Dedifferentiated amniotic fluid mesenchymal stem cell (primary cell): ENCODE results near the gene RIMS3.
"Not testable (repeated sequence)": the region's sequence is repeated elsewhere in the genome, so short reads cannot be mapped to it uniquely, and the experiment has no call there.

ENCODE experiments used
- DNase-seq: peaks from one replicate; pipeline ENCODE4 v3.0.0-alpha.2; 2016; ENCODE audit errors: extremely low spot score

The RIMS3 gene

GRCh38 chr1:40630488-40631223, 34.8 kb downstream of the RIMS3 start:
- DNase-seq: no peak

GRCh38 chr1:40629546-40629945, 35.9 kb downstream of the RIMS3 start:
- not testable (repeated sequence) for DNase-seq

- no peak for DNase-seq
These were observed 36.6 kb downstream of the RIMS3 start for GRCh38 chr1:40628903-40629292.

- no peak for DNase-seq
These were observed 37.2 kb downstream of the RIMS3 start for GRCh38 chr1:40627987-40628902.

GRCh38 chr1:40626383-40626770, 39.1 kb downstream of the RIMS3 start:
- no peak for DNase-seq

GRCh38 chr1:40625476-40626382, 39.8 kb downstream of the RIMS3 start:
- no peak for DNase-seq

- DNase-seq: no peak
These were observed 40.4 kb downstream of the RIMS3 start for GRCh38 chr1:40625076-40625475.

- DNase-seq: no peak
These were observed 42.4 kb downstream of the RIMS3 start for GRCh38 chr1:40622936-40623629.

- DNase-seq: no peak
These were observed 43.5 kb downstream of the RIMS3 start for GRCh38 chr1:40621821-40622450.

GRCh38 chr1:40620586-40621210, 44.8 kb downstream of the RIMS3 start:
- DNase-seq: no peak

- no peak for DNase-seq
These were observed 45.3 kb downstream of the RIMS3 start for GRCh38 chr1:40620150-40620549.

- DNase-seq: no peak
These were observed 47.4 kb downstream of the RIMS3 start for GRCh38 chr1:40618108-40618507.

GRCh38 chr1:40612345-40612831, 53.1 kb downstream of the RIMS3 start:
- DNase-seq: peak; percentile 46

- DNase-seq: no peak
These were observed 55.3 kb downstream of the RIMS3 start for GRCh38 chr1:40610156-40610555.

- DNase-seq: no peak
These were observed 57.6 kb downstream of the RIMS3 start for GRCh38 chr1:40607921-40608320.

- DNase-seq: no peak
These were observed 58.5 kb downstream of the RIMS3 start for GRCh38 chr1:40606978-40607377.

GRCh38 chr1:40606194-40606593, 59.3 kb downstream of the RIMS3 start:
- no peak for DNase-seq

- no peak for DNase-seq
These were observed 65.6 kb downstream of the RIMS3 start for GRCh38 chr1:40599926-40600325.

GRCh38 chr1:40595623-40596022, 69.9 kb downstream of the RIMS3 start:
- DNase-seq: no peak

- no peak for DNase-seq
These were observed 71.3 kb downstream of the RIMS3 start for GRCh38 chr1:40594187-40594531.
